Measurements from ENCODE around the gene FAM177B.
"Not testable (repeated sequence)": the region's sequence is repeated elsewhere in the genome, so short reads cannot be mapped to it uniquely, and the experiment has no call there.

Gene FAM177B

GRCh38 chr1:222759451-222760035, 22.5 kb downstream of the FAM177B start:
- H3K27ac ChIP-seq: no peak overlapping the region
- TF ChIP-seq CTCF (IDR thresholded peaks at IDR 0.05; ENCODE audit: low read depth, low read length): no peak

DNA sequence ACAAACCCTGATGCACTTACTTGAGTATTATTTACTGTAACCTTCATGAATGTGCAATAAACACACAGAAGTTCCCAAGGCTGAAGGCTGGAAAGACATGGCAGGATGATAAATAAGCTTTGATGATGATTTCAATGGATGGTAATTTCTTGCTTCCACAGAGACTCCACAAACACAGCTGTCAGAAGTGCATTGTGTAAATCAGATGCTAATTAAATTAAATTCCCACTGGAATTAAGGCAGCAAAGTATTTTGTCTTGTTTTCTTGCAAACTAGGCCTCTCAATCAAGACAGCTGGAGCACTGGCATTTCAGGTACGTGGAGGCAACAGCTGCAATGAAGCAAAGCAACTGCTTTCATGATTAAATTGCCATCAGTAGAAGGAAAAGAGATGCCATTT, 24.1 kb downstream of the FAM177B start:
- no peak for DNase-seq
- H3K27me3 ChIP-seq (ENCODE audit: insufficient read depth, low read depth, severe bottlenecking): no peaks in the 10 kb centered on the region

More at GRCh38 chr1:222759451-222760035, 22.5 kb downstream of the FAM177B start:
- Histone ChIP-seq H3K9me3 (ENCODE audit: severe bottlenecking) (no peaks in the 10 kb centered on the region), H3K4me3 (ENCODE audit: low read depth, low read length) (no peak overlapping the region), H3K36me3 (no peaks in the 10 kb centered on the region), H3K27me3 (ENCODE audit: insufficient read depth, low read depth, severe bottlenecking) (no peaks in the 10 kb centered on the region)
- DNase-seq: no peak

DNA sequence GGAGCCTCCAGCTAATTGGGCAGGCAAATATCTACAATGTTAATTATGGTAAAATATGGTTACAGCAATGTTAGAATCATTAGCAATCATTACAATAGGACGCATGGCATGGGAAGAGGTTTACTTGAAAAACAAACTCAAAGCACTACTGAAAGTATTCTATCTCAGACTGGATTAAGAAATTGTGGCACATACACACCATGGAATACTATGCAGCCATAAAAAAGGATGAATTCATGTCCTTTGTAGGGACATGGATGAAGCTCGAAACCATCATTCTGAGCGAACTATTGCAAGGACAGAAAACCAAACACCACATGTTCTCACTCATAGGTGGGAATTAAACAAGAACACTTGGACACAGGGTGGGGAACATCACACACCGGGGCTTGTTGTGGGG, 25.2 kb downstream of the FAM177B start:
- H3K4me3 ChIP-seq (ENCODE audit: low read depth, low read length); H3K36me3 ChIP-seq; DNase-seq; H3K9me3 ChIP-seq (ENCODE audit: severe bottlenecking); H3K27me3 ChIP-seq (ENCODE audit: insufficient read depth, low read depth, severe bottlenecking); H3K27ac ChIP-seq: not testable (repeated sequence)

More for the DNA sequence above, 24.1 kb downstream of the FAM177B start:
- no peaks in the 10 kb centered on the region for H3K36me3 ChIP-seq
- H3K27ac ChIP-seq: no peak overlapping the region
- TF ChIP-seq CTCF (IDR thresholded peaks at IDR 0.05; ENCODE audit: low read depth, low read length): no peak
- no peaks in the 10 kb centered on the region for H3K9me3 ChIP-seq (ENCODE audit: severe bottlenecking)
- no peak overlapping the region for H3K4me3 ChIP-seq (ENCODE audit: low read depth, low read length)

- H3K4me3 ChIP-seq (ENCODE audit: low read depth, low read length): no peak overlapping the region
- TF ChIP-seq CTCF (IDR thresholded peaks at IDR 0.05; ENCODE audit: low read depth, low read length): no peak
- no peak for DNase-seq
Observed at GRCh38 chr1:222767152-222767571, 30.2 kb downstream of the FAM177B start.

DNA sequence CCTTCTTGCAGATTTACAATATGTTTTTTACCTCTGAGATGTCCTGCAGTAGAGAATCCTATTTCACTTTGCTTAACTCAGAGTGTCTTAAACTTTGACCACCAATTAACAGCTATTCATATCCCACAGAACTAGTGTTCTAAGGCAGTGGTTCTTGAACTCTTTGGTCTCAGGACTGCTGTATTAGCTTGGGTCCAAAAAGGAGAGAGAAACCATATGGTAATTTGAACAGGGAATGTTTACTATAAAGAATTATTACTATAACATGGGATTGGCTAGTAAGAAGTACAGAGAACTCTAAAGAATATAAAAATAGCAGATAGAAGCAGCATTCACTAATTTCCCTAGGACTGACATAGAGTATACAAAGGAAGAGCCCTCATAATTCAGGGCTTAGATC, 31.6 kb downstream of the FAM177B start:
- Histone ChIP-seq H3K27ac (no peak overlapping the region), H3K4me3 (ENCODE audit: low read depth, low read length) (no peak overlapping the region), H3K9me3 (ENCODE audit: severe bottlenecking) (no peaks in the 10 kb centered on the region), H3K27me3 (ENCODE audit: insufficient read depth, low read depth, severe bottlenecking) (no peaks in the 10 kb centered on the region), H3K36me3 (no peaks in the 10 kb centered on the region)
- no peak for TF ChIP-seq CTCF (IDR thresholded peaks at IDR 0.05; ENCODE audit: low read depth, low read length)
- DNase-seq: no peak

More at GRCh38 chr1:222767152-222767571, 30.2 kb downstream of the FAM177B start:
- Histone ChIP-seq H3K36me3 (no peaks in the 10 kb centered on the region), H3K27ac (no peak overlapping the region), H3K27me3 (ENCODE audit: insufficient read depth, low read depth, severe bottlenecking) (no peaks in the 10 kb centered on the region), H3K9me3 (ENCODE audit: severe bottlenecking) (no peaks in the 10 kb centered on the region)

GRCh38 chr1:222769181-222769580, 32.2 kb downstream of the FAM177B start:
- no peak for TF ChIP-seq CTCF (IDR thresholded peaks at IDR 0.05; ENCODE audit: low read depth, low read length)
- no peak overlapping the region for H3K4me3 ChIP-seq (ENCODE audit: low read depth, low read length)
- no peak for DNase-seq
- H3K36me3 ChIP-seq: no peaks in the 10 kb centered on the region
- H3K27me3 ChIP-seq (ENCODE audit: insufficient read depth, low read depth, severe bottlenecking): no peaks in the 10 kb centered on the region
- H3K9me3 ChIP-seq (ENCODE audit: severe bottlenecking): no peaks in the 10 kb centered on the region
- H3K27ac ChIP-seq: no peak overlapping the region

All from WERI-Rb-1 (cell line).